Thyroid gland (tissue), 4 donors: Measurements from ENCODE around the gene TMTC3. TPM values are rescaled to one million over a fixed set of nuclear protein-coding genes. Genes with fewer than 3 reads are reported as not detected.
A peak's percentile ranks its signal among the peaks of the same experiment; 100 is the strongest.

Experiments
- DNase-seq, 2 donors: peaks; one replicate each; pipeline ENCODE4 v3.0.0-alpha.2; 2019
- H3K27ac ChIP-seq, 3 donors: fragments of 200-600 bp; sonication (generic); 1 replicate in 2 of 3; 2 replicates in 1 of 3; pipeline ENCODE4 v1.5.1; 2016 to 2019; ENCODE audit warnings: mild to moderate bottlenecking in 1 of 3, moderate library complexity in 1 of 3
- H3K27me3 ChIP-seq: fragments of 200-600 bp; sonication (generic); one replicate; pipeline ENCODE4 v1.5.1; 2019
- H3K36me3 ChIP-seq, 2 donors: fragments of 200-600 bp; sonication (generic); one replicate each; pipeline ENCODE4 v1.5.1; 2016 to 2019
- H3K4me1 ChIP-seq, 2 donors: fragments of 200-600 bp; sonication (generic); one replicate each; pipeline ENCODE4 v1.5.1; 2017 to 2019
- H3K4me3 ChIP-seq, 3 donors: fragments of 200-600 bp; sonication (generic); replicated peaks in 1 of 3; 1 replicate in 2 of 3; 2 replicates in 1 of 3; pipeline ENCODE4 v1.5.1; 2016; ENCODE audit warnings: mild to moderate bottlenecking in 1 of 3
- H3K9me3 ChIP-seq: fragments of 200-600 bp; sonication (generic); one replicate; pipeline ENCODE4 v1.5.1; 2017
- CTCF ChIP-seq, 6 experiments: fragments of 200-600 bp in 3 of 6; fragments of 450-650 bp in 3 of 6; sonication (generic) in 3 of 6; IDR thresholded peaks; one replicate each; pipeline ENCODE4 v1.5.1; 2016 to 2019; ENCODE audit warnings: antibody characterized with exemption in 6 of 6, mild to moderate bottlenecking in 2 of 6, inconsistent platforms in 1 of 6, moderate library complexity in 1 of 6
- POLR2A ChIP-seq, 2 donors: fragments of 450-650 bp; IDR thresholded peaks; one replicate each; pipeline ENCODE4 v1.6.1; 2017; ENCODE audit warnings: antibody characterized with exemption in 2 of 2, mild to moderate bottlenecking in 2 of 2, moderate library complexity in 1 of 2
- WGBS, 2 donors: methylation state at CpG; one replicate each; pipeline ENCODE4 v1.1.5; 2017; 5-methylcytosine and 5-hydroxymethylcytosine counted together
- intact Hi-C: fragments of 100-400 bp; cut with DNase I; formaldehyde crosslinking; loops from one replicate; pipeline ENCODE4 v1.15.1; 2023
- total RNA-seq, 4 donors: library from RNA; depleted of rRNA; stranded (reverse); fragments of >200 nt; gene quantifications; one replicate each; pipeline ENCODE4 v1.2.3, GENCODE V29; 2016

The TMTC3 gene
- total RNA-seq, 4 donors from 2014 or later = 16.8 to 27.8 (median 21.1) TPM

- peaks cover 0 to 6% of the 10 kb centered on the region in 2 donors for H3K4me1 ChIP-seq
- intact Hi-C loops = no loop called here
- H3K27me3 ChIP-seq = no peaks in the 10 kb centered on the region
- DNase-seq = no peak
- WGBS, 2 donors = 5 to 7% methylated on average over 13 of the region's 13 CpGs
- H3K36me3 ChIP-seq = no peaks in the 10 kb centered on the region
- H3K27ac ChIP-seq = peak overlapping the region; percentile 41 to 75 (median 73)
- no peak for TF ChIP-seq POLR2A (IDR thresholded peaks at IDR 0.05)
- TF ChIP-seq CTCF (IDR thresholded peaks at IDR 0.05) = no peak
- H3K4me3 ChIP-seq = peak overlapping the region; percentile 43 to 61 (median 51)
- no peaks in the 10 kb centered on the region for H3K9me3 ChIP-seq
Measured at GRCh38 chr12:88141425-88141773, 708 bp upstream of the TMTC3 start.

- no peak for TF ChIP-seq POLR2A (IDR thresholded peaks at IDR 0.05)
- TF ChIP-seq CTCF (IDR thresholded peaks at IDR 0.05) = no peak
- intact Hi-C loops = no loop called here
- H3K4me1 ChIP-seq = peaks cover 0 to 6% of the 10 kb centered on the region in 2 donors
- WGBS, 2 donors = 0% methylated on average over 17 to 18 of the region's 18 CpGs
- no peaks in the 10 kb centered on the region for H3K27me3 ChIP-seq
- DNase-seq = peak; percentile 21 to 40
- peak overlapping the region; percentile 2 to 75 (median 52) for H3K27ac ChIP-seq
- H3K4me3 ChIP-seq = peak overlapping the region; percentile 17 to 61 (median 51)
- no peaks in the 10 kb centered on the region for H3K36me3 ChIP-seq
- no peaks in the 10 kb centered on the region for H3K9me3 ChIP-seq
Measured at GRCh38 chr12:88142610-88142991, 494 bp downstream of the TMTC3 start.

- intact Hi-C loops = no loop called here
- H3K4me1 ChIP-seq = peaks cover 0 to 6% of the 10 kb centered on the region in 2 donors
- no peak overlapping the region for H3K4me3 ChIP-seq
- no peaks in the 10 kb centered on the region for H3K36me3 ChIP-seq
- TF ChIP-seq CTCF (IDR thresholded peaks at IDR 0.05) (no peak), POLR2A (IDR thresholded peaks at IDR 0.05) (no peak)
- no peaks in the 10 kb centered on the region for H3K27me3 ChIP-seq
- no peaks in the 10 kb centered on the region for H3K9me3 ChIP-seq
- H3K27ac ChIP-seq = no peak overlapping the region
- DNase-seq = no peak
- WGBS, 2 donors = 95 to 98% methylated on average over 5 of the region's 5 CpGs
Measured at GRCh38 chr12:88144037-88144436, 1.9 kb downstream of the TMTC3 start.

- intact Hi-C loops = no loop called here
- 88 to 92% methylated on average over 3 of the region's 3 CpGs for WGBS, 2 donors
- H3K9me3 ChIP-seq = no peaks in the 10 kb centered on the region
Measured at GRCh38 chr12:88144546-88145468, 2.7 kb downstream of the TMTC3 start.

More at GRCh38 chr12:88144546-88145468, 2.7 kb downstream of the TMTC3 start:
- Histone ChIP-seq H3K27me3 (no peaks in the 10 kb centered on the region), H3K4me1 (peaks cover 0 to 6% of the 10 kb centered on the region in 2 donors), H3K27ac (no peak overlapping the region), H3K4me3 (no peak overlapping the region), H3K36me3 (no peaks in the 10 kb centered on the region)
- TF ChIP-seq POLR2A (IDR thresholded peaks at IDR 0.05) = no peak
- TF ChIP-seq CTCF (IDR thresholded peaks at IDR 0.05) = no peak
- no peak for DNase-seq
